ENCODE results near the gene TASP1. TPM values are rescaled to one million over a fixed set of nuclear protein-coding genes. Genes with fewer than 3 reads are reported as not detected.

The TASP1 gene
- total RNA-seq, 1 experiment from 2014 or later, result 25.9 TPM

DNA sequence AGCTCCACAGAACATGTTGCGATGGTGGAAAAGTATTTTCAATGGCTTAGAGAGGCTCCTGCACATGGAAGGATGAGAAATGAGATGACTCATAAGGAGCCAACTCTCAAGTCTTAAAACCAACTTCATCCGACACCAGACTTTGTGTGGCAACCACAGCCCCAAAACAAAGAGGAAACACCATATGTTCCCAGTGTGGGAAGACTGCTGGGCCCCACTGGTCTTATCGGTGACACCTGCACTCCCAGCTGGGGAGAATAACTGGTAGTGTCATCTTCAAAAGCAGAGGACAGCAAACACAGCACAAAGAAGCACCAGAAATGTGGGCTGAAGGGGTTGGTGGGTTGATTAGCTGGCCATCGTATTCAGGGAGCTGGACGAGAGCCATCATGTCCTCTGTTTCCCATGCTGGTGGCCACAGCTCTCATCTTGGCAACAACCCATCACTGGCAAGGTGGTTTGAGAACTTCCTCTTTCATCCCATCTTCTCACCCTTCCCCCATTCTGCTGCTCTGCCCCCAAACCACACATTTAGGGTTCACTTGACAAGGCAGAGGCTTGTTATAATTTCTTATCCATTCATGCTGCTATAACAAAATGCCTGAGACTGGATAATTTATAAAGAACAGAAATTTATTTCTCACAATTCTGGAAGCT lies 46.0 kb upstream of the TASP1 start:
- Histone ChIP-seq H3K27ac (no peak overlapping the region), H3K9me2 (ENCODE audit: insufficient read depth) (no peaks in the 10 kb centered on the region), H3K4me1 (replicated peaks; ENCODE audit: insufficient read depth) (peaks cover 5% of the 10 kb centered on the region; the same call in 1 of the 2 replicates), H3K4me3 (no peak overlapping the region), H3K9me3 (ENCODE audit: insufficient read depth, low read depth) (no peaks in the 10 kb centered on the region), H3K4me2 (no peak overlapping the region), H3F3A (ENCODE audit: insufficient read depth, low read depth) (no peaks in the 10 kb centered on the region), H3K36me3 (ENCODE audit: low read depth) (no peaks in the 10 kb centered on the region), H3K79me2 (ENCODE audit: low read depth) (no peaks in the 10 kb centered on the region), H3K27me3 (ENCODE audit: insufficient read depth, low read depth) (no peaks in the 10 kb centered on the region), H4K20me1 (ENCODE audit: insufficient read depth) (no peaks in the 10 kb centered on the region), H2AFZ (no peak overlapping the region)
- TF ChIP-seq, protein P1, sequence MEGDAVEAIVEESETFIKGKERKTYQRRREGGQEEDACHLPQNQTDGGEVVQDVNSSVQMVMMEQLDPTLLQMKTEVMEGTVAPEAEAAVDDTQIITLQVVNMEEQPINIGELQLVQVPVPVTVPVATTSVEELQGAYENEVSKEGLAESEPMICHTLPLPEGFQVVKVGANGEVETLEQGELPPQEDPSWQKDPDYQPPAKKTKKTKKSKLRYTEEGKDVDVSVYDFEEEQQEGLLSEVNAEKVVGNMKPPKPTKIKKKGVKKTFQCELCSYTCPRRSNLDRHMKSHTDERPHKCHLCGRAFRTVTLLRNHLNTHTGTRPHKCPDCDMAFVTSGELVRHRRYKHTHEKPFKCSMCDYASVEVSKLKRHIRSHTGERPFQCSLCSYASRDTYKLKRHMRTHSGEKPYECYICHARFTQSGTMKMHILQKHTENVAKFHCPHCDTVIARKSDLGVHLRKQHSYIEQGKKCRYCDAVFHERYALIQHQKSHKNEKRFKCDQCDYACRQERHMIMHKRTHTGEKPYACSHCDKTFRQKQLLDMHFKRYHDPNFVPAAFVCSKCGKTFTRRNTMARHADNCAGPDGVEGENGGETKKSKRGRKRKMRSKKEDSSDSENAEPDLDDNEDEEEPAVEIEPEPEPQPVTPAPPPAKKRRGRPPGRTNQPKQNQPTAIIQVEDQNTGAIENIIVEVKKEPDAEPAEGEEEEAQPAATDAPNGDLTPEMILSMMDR (conservative IDR thresholded peaks at IDR 0.05), result no peak
- CTCF ChIA-PET, result no interaction called here
- no TSS peak for BruUV-seq (replicated peaks)
- DNase-seq, result no peak
- POLR2A ChIA-PET (ENCODE audit: unreplicated experiment), result no interaction called here
- intact Hi-C loops (cut with micrococcal nuclease; ENCODE audit: unreplicated experiment), result no loop called here

DNA sequence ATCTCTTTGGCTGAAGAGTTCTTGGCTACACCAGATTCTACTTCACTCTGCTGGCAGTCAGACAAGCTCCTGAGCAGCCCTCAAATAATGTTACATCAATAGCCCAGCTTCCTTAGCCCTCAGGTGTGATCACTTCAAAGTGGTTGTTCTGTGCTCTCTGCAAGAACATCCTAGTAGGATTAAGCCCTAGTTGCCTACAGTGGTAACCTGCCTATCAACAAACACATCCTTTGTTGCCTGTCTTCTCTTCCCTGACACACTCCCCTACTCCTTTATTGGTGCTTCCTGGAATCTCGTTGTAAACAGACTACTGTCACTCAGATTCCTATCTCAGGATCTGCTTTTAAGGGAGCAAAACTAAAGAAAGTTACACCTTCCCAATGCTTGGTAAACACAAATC lies 45.1 kb upstream of the TASP1 start:
- H3K27ac ChIP-seq, result no peak overlapping the region
- CTCF ChIA-PET, result no interaction called here
- no peaks in the 10 kb centered on the region for H3K27me3 ChIP-seq (ENCODE audit: insufficient read depth, low read depth)
- no peaks in the 10 kb centered on the region for H3K79me2 ChIP-seq (ENCODE audit: low read depth)
- TF ChIP-seq, protein P1 (conservative IDR thresholded peaks at IDR 0.05), result no peak
- no peak for TF ChIP-seq EZH2 (IDR thresholded peaks at IDR 0.05; ENCODE audit: low read depth)
- no TSS peak for BruUV-seq (replicated peaks)
- no peak overlapping the region for H3K4me2 ChIP-seq
- no peak overlapping the region for H2AFZ ChIP-seq
- H3K4me3 ChIP-seq, result no peak overlapping the region
- no peaks in the 10 kb centered on the region for H3K9me2 ChIP-seq (ENCODE audit: insufficient read depth)
- intact Hi-C loops (cut with micrococcal nuclease; ENCODE audit: unreplicated experiment), result no loop called here
- H4K20me1 ChIP-seq (ENCODE audit: insufficient read depth), result no peaks in the 10 kb centered on the region
- H3K36me3 ChIP-seq (ENCODE audit: low read depth), result no peaks in the 10 kb centered on the region
- no peak for DNase-seq
- POLR2A ChIA-PET (ENCODE audit: unreplicated experiment), result no interaction called here
- no peaks in the 10 kb centered on the region for H3K9me3 ChIP-seq (ENCODE audit: insufficient read depth, low read depth)
- H3F3A ChIP-seq (ENCODE audit: insufficient read depth, low read depth), result no peaks in the 10 kb centered on the region
- peaks cover 5% of the 10 kb centered on the region; the same call in 1 of the 2 replicates for H3K4me1 ChIP-seq (replicated peaks; ENCODE audit: insufficient read depth)

DNA sequence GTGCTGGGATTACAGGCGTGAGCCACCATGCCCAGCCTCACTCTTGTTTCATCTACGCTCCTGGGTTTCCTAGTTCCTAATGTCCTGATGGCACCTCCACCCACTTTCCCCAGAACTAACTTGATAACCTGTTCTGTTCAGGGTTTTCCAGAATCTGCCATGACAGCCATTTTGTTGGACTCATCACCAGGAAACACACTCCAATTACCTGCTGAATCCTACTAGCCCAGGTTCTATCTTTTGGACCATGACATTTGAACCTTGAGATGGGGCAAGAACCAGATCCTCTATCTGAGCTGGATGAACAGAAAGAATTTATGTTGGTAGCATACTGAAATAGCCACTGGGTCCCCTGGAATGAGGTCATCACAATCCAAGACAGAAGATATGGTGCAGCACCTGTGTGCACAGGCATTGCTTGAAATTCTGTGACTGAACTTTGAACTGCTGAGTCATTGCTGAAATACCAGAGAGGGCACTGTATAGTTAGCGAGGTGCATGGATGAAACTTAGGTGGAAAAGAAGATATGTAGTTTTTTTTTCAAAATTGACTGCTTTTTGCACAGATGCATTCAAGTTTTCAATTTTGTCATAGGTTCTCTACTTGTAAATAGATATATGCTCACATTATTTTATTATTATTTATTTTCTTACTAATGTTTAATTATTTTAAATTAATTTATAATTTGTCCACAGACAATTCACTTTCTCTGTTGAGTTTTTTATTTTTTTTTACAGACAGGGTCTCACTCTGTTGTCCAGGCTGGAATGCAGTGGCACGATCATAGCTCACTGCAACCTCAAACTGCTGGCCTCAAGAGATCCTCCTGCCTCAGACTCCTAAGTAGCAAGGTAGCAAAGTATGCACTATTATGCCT lies 42.8 kb upstream of the TASP1 start:
- Histone ChIP-seq H3F3A (ENCODE audit: insufficient read depth, low read depth) (no peaks in the 10 kb centered on the region), H3K9me2 (ENCODE audit: insufficient read depth) (no peaks in the 10 kb centered on the region), H3K4me2 (no peak overlapping the region), H3K79me2 (ENCODE audit: low read depth) (no peaks in the 10 kb centered on the region), H2AFZ (0 out of 2 replicates have a peak overlapping the region, but pooled peaks have one; percentile 39), H3K27ac (no peak overlapping the region), H3K27me3 (ENCODE audit: insufficient read depth, low read depth) (no peaks in the 10 kb centered on the region), H3K9me3 (ENCODE audit: insufficient read depth, low read depth) (no peaks in the 10 kb centered on the region), H3K4me3 (no peak overlapping the region), H3K4me1 (replicated peaks; ENCODE audit: insufficient read depth) (peaks cover 5% of the 10 kb centered on the region; the same call in 1 of the 2 replicates), H3K36me3 (ENCODE audit: low read depth) (no peaks in the 10 kb centered on the region), H4K20me1 (ENCODE audit: insufficient read depth) (no peaks in the 10 kb centered on the region)
- intact Hi-C loops (cut with micrococcal nuclease; ENCODE audit: unreplicated experiment), result no loop called here
- ChIA-PET CTCF (interaction anchor here (0.8 kb wide), 1 partner anchor 758 kb away, joined by 10 read pairs; no protein-coding TSS in a partner anchor), POLR2A (ENCODE audit: unreplicated experiment) (no interaction called here)
- no peak for TF ChIP-seq EZH2 (IDR thresholded peaks at IDR 0.05; ENCODE audit: low read depth)
- TF ChIP-seq, protein P1 (conservative IDR thresholded peaks at IDR 0.05), result no peak
- DNase-seq, result peak in 1 of 2 experiments; percentile 4
- no TSS peak for BruUV-seq (replicated peaks)

Measured in PC-9 (cell line).